K562 (cell line): ENCODE results near the gene PPP1R14B. TPM values are rescaled to one million over a fixed set of nuclear protein-coding genes. Genes with fewer than 3 reads are reported as not detected.

Experiments used
- ATF7 ChIP-seq: fragments of 450-650 bp; IDR thresholded peaks from 2 replicates; pipeline ENCODE4 v1.7.1; 2014; ENCODE audit warnings: mild to moderate bottlenecking, moderate library complexity
- CEBPG ChIP-seq, 3 experiments: fragments of 200-800 bp in 1 of 3; sonication (Bioruptor generic) in 1 of 3; sonication (generic) in 1 of 3; formaldehyde crosslinking in 1 of 3; IDR thresholded peaks in 2 of 3; conservative IDR thresholded peaks in 1 of 3; 2 replicates each; pipeline versions ENCODE4 v1.6.1 to v1.8.0; 2016 to 2022; ENCODE audit warnings: missing compliant biosample characterization in 2 of 3, missing genetic modification characterization in 2 of 3, mild to moderate bottlenecking in 1 of 3, missing genetic modification reagents in 1 of 3
- DMBX1 ChIP-seq: fragments of 250-450 bp; sonication (Bioruptor Pico); IDR thresholded peaks from 2 replicates; pipeline ENCODE4 v1.8.0; 2022; ENCODE audit warnings: inconsistent platforms, mild to moderate bottlenecking, moderate library complexity, borderline replicate concordance
- EGR1 ChIP-seq: fragments of 450-650 bp; conservative IDR thresholded peaks from 2 replicates; pipeline ENCODE4 v1.6.1; 2017; ENCODE audit warnings: mild to moderate bottlenecking
- HLTF ChIP-seq: fragments of 450-650 bp; IDR thresholded peaks from 2 replicates; pipeline ENCODE4 v1.6.1; 2016
- HNRNPL ChIP-seq: fragments of 200-400 bp; formaldehyde crosslinking; IDR thresholded peaks from 2 replicates; pipeline ENCODE4 v1.6.1; 2017; ENCODE audit warnings: low read depth, mild to moderate bottlenecking, low read length
- MAFG ChIP-seq: fragments of 450-650 bp; conservative IDR thresholded peaks from 2 replicates; pipeline ENCODE4 v1.6.1; 2016; ENCODE audit warnings: missing genetic modification characterization, missing compliant biosample characterization
- NR2C2 ChIP-seq, 2 experiments: fragments of 200-800 bp in 1 of 2; sonication (Bioruptor generic) in 1 of 2; sonication (generic) in 1 of 2; formaldehyde crosslinking in 1 of 2; IDR thresholded peaks; 2 replicates each; pipeline versions ENCODE4 v1.6.1 to v1.8.0; 2016 to 2022; ENCODE audit warnings: mild to moderate bottlenecking in 1 of 2, missing compliant biosample characterization in 1 of 2, missing genetic modification characterization in 1 of 2, missing genetic modification reagents in 1 of 2
- PRPF4 ChIP-seq: fragments of 200-400 bp; formaldehyde crosslinking; IDR thresholded peaks from one replicate; pipeline ENCODE4 v1.6.1; 2017; ENCODE audit warnings: low read length, low read depth, mild to moderate bottlenecking; ENCODE audit not compliant: insufficient read depth, poor library complexity, severe bottlenecking
- PTTG1 ChIP-seq: fragments of 450-650 bp; IDR thresholded peaks from 2 replicates; pipeline ENCODE4 v1.6.1; 2016; ENCODE audit warnings: low read depth, mild to moderate bottlenecking, missing genetic modification characterization, missing compliant biosample characterization
- RNF2 ChIP-seq: sonication (generic); IDR thresholded peaks from 2 replicates; pipeline ENCODE4 v1.6.1; 2016
- SRF ChIP-seq, 2 experiments: fragments of 250-450, 450-650 bp in 1 of 2; sonication (Bioruptor Pico) in 1 of 2; sonication (generic) in 1 of 2; formaldehyde crosslinking; IDR thresholded peaks; 2 replicates each; pipeline versions ENCODE4 v1.5.0 to v1.5.1; 2020 to 2022; ENCODE audit warnings: mild to moderate bottlenecking in 1 of 2, missing genetic modification reagents in 1 of 2
- ZBTB1 ChIP-seq: sonication (generic); formaldehyde crosslinking; IDR thresholded peaks from 2 replicates; pipeline ENCODE4 v1.8.1; 2023; ENCODE audit warnings: missing genetic modification reagents, low read depth, mild to moderate bottlenecking, borderline replicate concordance
- ZC3H4 ChIP-seq: sonication (generic); formaldehyde crosslinking; IDR thresholded peaks from 2 replicates; pipeline ENCODE4 v1.9.0; 2021; ENCODE audit warnings: missing genetic modification reagents, borderline replicate concordance
- ZC3H8 ChIP-seq: fragments of 450-650 bp; IDR thresholded peaks from 2 replicates; pipeline ENCODE4 v1.6.1; 2017
- ZNF121 ChIP-seq: sonication (generic); formaldehyde crosslinking; conservative IDR thresholded peaks from 2 replicates; pipeline ENCODE4 v1.8.0; 2022; ENCODE audit warnings: missing genetic modification reagents
- ZNF354B ChIP-seq: fragments of 250-450 bp; sonication (Bioruptor Pico); IDR thresholded peaks from 2 replicates; pipeline ENCODE4 v1.4.0; 2020
- ZNF780A ChIP-seq: fragments of 250-450 bp; sonication (Bioruptor Pico); IDR thresholded peaks from 2 replicates; pipeline ENCODE4 v1.5.0; 2021; ENCODE audit warnings: mild to moderate bottlenecking
- polyA plus RNA-seq, 8 experiments: library from polyadenylated mRNA; depleted of rRNA in 4 of 8; stranded (reverse) in 5 of 8; unstranded in 3 of 8; fragments of >200 nt; fragmentation: Nextera tagmentation in 2 of 8; fragmentation: Illumina TruSeq in 1 of 8; extraction: Ambion mirVana in 2 of 8; extraction: Trizol in 1 of 8; gene quantifications; 2 replicates each; pipeline versions ENCODE4 v1.2.1 to v1.2.3, GENCODE V29; 2011 to 2014; ENCODE audit warnings: inconsistent platforms in 1 of 8, missing spikeins in 1 of 8
- total RNA-seq, 7 experiments: library from RNA; depleted of rRNA in 6 of 7; stranded (reverse); fragments of >200 nt in 6 of 7; fragmentation: Illumina TruSeq in 2 of 7; extraction: Trizol in 2 of 7; gene quantifications; 2 replicates each; pipeline versions ENCODE4 v1.2.1 to v1.2.3, GENCODE V29; 2011 to 2021; ENCODE audit warnings: low replicate concordance in 1 of 7
- TF ChIP-seq, protein P1 (sequence below): IDR thresholded peaks from 2 replicates; pipeline ENCODE4 v1.6.1; 2014; ENCODE audit warnings: antibody characterized with exemption
- TF ChIP-seq, protein P2 (sequence below), 2 experiments: fragments of 450-650 bp; IDR thresholded peaks; 2 replicates each; pipeline ENCODE4 v1.6.1; 2018; ENCODE audit warnings: mild to moderate bottlenecking in 2 of 2, low read depth in 1 of 2; ENCODE audit not compliant: partially characterized antibody in 2 of 2
- TF ChIP-seq, protein P3 (sequence below): fragments of 450-650 bp; formaldehyde crosslinking; IDR thresholded peaks from 2 replicates; pipeline ENCODE4 v1.4.0; 2020; ENCODE audit warnings: mild to moderate bottlenecking, moderate library complexity

Gene PPP1R14B
- total and polyA plus RNA-seq, 9 of the 15 experiments (the other 6 are each of a cell fraction or from before 2014, with no cell fraction given): 7.7 to 566 (median 212) TPM

DNA sequence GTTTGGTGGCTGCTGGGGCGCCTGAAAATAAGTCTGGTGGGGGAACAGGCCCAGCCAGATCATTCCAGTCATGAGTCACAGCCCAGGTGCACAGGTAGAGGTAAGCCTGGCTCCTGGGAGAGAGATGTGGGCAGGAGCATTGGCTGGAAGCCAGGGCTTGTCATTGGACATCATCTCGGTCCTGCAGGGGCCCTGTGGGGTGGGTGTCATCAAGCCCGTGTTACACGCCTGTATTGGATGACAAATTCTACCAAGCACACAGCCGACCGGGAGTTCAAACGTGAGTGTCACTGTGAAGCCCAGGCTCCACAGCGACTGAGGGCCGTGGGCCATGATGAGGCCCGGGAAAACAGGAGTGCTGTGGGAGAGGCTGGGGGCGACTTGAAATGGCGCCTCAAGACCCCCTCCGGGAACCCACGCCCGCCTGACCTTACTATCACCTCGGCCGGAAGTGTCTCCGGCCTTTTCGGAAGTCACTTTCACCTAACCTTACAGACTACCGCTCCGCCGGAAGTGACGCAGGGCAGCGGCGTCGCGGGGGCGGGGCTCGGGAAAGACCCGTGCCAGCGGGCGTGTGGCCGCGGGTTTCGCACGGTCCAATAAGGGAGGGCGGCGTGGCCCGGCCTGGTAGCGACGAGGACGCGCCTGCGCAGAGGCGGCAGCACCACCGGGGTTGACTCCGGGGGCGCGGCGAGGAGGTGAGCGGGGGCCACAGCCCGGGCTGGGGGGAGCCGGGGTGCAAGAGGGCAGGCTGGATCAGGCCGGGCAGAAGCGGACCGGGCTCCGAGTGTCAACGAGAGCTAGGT, 6.1 kb downstream of the PPP1R14B start, which contains the start of gene FKBP2 (continued):
- TF ChIP-seq SRF (CRISPR knock-in tag; IDR thresholded peaks at IDR 0.05) (peak; percentile 22 to 34; a peak in 2 of 4 replicates), NR2C2 (CRISPR knock-in tag; IDR thresholded peaks at IDR 0.05) (no peak), NR2C2 (tag; IDR thresholded peaks at IDR 0.05) (peak; percentile 94), ZNF780A (CRISPR knock-in tag) (no peak), CEBPG (CRISPR knock-in tag; IDR thresholded peaks at IDR 0.05) (no peak), CEBPG (tag; conservative IDR thresholded peaks at IDR 0.05 in 1 of 2, IDR thresholded peaks at IDR 0.05 in 1 of 2) (no peak), HNRNPL (0 out of 2 replicates have a peak, but pooled peaks have one; percentile 53), HLTF (no peak), ZBTB1 (CRISPR knock-in tag) (no peak), MAFG (tag) (no peak), RNF2 (no peak), ZNF354B (CRISPR knock-in tag) (no peak), ATF7 (peak; percentile 73), PTTG1 (tag) (no peak), ZC3H8 (no peak), DMBX1 (no peak; the same call in 1 of the 2 replicates), EGR1 (peak; percentile 91), ZC3H4 (CRISPR knock-in tag) (peak; percentile 93), ZNF121 (CRISPR knock-in tag) (no peak), PRPF4 (no peak)
- TF ChIP-seq, protein P1, sequence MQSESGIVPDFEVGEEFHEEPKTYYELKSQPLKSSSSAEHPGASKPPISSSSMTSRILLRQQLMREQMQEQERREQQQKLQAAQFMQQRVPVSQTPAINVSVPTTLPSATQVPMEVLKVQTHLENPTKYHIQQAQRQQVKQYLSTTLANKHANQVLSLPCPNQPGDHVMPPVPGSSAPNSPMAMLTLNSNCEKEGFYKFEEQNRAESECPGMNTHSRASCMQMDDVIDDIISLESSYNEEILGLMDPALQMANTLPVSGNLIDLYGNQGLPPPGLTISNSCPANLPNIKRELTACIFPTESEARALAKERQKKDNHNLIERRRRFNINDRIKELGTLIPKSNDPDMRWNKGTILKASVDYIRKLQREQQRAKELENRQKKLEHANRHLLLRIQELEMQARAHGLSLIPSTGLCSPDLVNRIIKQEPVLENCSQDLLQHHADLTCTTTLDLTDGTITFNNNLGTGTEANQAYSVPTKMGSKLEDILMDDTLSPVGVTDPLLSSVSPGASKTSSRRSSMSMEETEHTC: no peak; the same call in 1 of the 2 replicates
- TF ChIP-seq, protein P2, sequence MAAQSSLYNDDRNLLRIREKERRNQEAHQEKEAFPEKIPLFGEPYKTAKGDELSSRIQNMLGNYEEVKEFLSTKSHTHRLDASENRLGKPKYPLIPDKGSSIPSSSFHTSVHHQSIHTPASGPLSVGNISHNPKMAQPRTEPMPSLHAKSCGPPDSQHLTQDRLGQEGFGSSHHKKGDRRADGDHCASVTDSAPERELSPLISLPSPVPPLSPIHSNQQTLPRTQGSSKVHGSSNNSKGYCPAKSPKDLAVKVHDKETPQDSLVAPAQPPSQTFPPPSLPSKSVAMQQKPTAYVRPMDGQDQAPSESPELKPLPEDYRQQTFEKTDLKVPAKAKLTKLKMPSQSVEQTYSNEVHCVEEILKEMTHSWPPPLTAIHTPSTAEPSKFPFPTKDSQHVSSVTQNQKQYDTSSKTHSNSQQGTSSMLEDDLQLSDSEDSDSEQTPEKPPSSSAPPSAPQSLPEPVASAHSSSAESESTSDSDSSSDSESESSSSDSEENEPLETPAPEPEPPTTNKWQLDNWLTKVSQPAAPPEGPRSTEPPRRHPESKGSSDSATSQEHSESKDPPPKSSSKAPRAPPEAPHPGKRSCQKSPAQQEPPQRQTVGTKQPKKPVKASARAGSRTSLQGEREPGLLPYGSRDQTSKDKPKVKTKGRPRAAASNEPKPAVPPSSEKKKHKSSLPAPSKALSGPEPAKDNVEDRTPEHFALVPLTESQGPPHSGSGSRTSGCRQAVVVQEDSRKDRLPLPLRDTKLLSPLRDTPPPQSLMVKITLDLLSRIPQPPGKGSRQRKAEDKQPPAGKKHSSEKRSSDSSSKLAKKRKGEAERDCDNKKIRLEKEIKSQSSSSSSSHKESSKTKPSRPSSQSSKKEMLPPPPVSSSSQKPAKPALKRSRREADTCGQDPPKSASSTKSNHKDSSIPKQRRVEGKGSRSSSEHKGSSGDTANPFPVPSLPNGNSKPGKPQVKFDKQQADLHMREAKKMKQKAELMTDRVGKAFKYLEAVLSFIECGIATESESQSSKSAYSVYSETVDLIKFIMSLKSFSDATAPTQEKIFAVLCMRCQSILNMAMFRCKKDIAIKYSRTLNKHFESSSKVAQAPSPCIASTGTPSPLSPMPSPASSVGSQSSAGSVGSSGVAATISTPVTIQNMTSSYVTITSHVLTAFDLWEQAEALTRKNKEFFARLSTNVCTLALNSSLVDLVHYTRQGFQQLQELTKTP (IDR thresholded peaks at IDR 0.05; ENCODE audit: low read depth in 1 of 2, partially characterized antibody in 2 of 2): peak in 1 of 2 experiments; percentile 37
- TF ChIP-seq, protein P3, sequence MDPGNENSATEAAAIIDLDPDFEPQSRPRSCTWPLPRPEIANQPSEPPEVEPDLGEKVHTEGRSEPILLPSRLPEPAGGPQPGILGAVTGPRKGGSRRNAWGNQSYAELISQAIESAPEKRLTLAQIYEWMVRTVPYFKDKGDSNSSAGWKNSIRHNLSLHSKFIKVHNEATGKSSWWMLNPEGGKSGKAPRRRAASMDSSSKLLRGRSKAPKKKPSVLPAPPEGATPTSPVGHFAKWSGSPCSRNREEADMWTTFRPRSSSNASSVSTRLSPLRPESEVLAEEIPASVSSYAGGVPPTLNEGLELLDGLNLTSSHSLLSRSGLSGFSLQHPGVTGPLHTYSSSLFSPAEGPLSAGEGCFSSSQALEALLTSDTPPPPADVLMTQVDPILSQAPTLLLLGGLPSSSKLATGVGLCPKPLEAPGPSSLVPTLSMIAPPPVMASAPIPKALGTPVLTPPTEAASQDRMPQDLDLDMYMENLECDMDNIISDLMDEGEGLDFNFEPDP (CRISPR knock-in tag): no peak
